CD14-positive monocyte (primary cell): ENCODE results near the gene SPRR5. TPM values are rescaled to one million over a fixed set of nuclear protein-coding genes. Genes with fewer than 3 reads are reported as not detected.

Experiments
- DNase-seq, 3 donors: peaks; one replicate each; pipeline ENCODE4 v3.0.0-alpha.2; 2011 to 2022
- H2AFZ ChIP-seq: 2 replicates; pipeline ENCODE4 v1.6.0; 2012; ENCODE audit warnings: mild to moderate bottlenecking, low read depth, low read length, inconsistent platforms; ENCODE audit not compliant: insufficient read depth, poor library complexity, severe bottlenecking
- H3K27ac ChIP-seq, 2 donors: 1 replicate in 1 of 2; 2 replicates in 1 of 2; pipeline ENCODE4 v1.5.1; 2012 to 2013; ENCODE audit warnings: low read length in 2 of 2, control low read depth in 1 of 2, inconsistent platforms in 1 of 2, low read depth in 1 of 2, mild to moderate bottlenecking in 1 of 2
- H3K27me3 ChIP-seq, 2 donors: one replicate each; pipeline versions ENCODE4 v1.6.0 to v1.6.1; 2011 to 2013; ENCODE audit warnings: low read length in 2 of 2; ENCODE audit not compliant: control insufficient read depth in 2 of 2, insufficient read depth in 2 of 2
- H3K36me3 ChIP-seq, 2 donors: replicated peaks in 1 of 2; 1 replicate in 1 of 2; 2 replicates in 1 of 2; pipeline versions ENCODE4 v1.5.1 to v1.6.1; 2012 to 2013; ENCODE audit warnings: low read length in 2 of 2, control low read depth in 1 of 2, inconsistent platforms in 1 of 2, mild to moderate bottlenecking in 1 of 2; ENCODE audit not compliant: insufficient read depth in 2 of 2, control insufficient read depth in 1 of 2
- H3K4me1 ChIP-seq, 2 donors: 1 replicate in 1 of 2; 2 replicates in 1 of 2; pipeline versions ENCODE4 v1.5.1 to v1.6.1; 2012 to 2013; ENCODE audit warnings: low read length in 2 of 2, control low read depth in 1 of 2, inconsistent platforms in 1 of 2, mild to moderate bottlenecking in 1 of 2, moderate library complexity in 1 of 2; ENCODE audit not compliant: insufficient read depth in 2 of 2, control insufficient read depth in 1 of 2
- H3K4me2 ChIP-seq: replicated peaks from 2 replicates; pipeline ENCODE3; 2012; ENCODE audit warnings: low read length, moderate library complexity, mild to moderate bottlenecking; ENCODE audit not compliant: poor library complexity, severe bottlenecking; ENCODE audit errors: extremely low read depth
- H3K4me3 ChIP-seq, 3 experiments: fragments of 200-600 bp in 1 of 3; sonication (generic) in 1 of 3; replicated peaks in 1 of 3; 1 replicate in 2 of 3; 2 replicates in 1 of 3; pipeline ENCODE4 v1.5.1; 2011 to 2013; ENCODE audit warnings: low read length in 3 of 3, mild to moderate bottlenecking in 3 of 3, control low read depth in 2 of 3, low read depth in 2 of 3, inconsistent platforms in 1 of 3, moderate library complexity in 1 of 3
- H3K79me2 ChIP-seq: 2 replicates; pipeline ENCODE4 v1.6.0; 2012; ENCODE audit warnings: mild to moderate bottlenecking, control low read depth, inconsistent platforms, low read length, moderate library complexity; ENCODE audit not compliant: insufficient read depth
- H3K9ac ChIP-seq: 2 replicates; pipeline ENCODE4 v1.6.0; 2017; ENCODE audit warnings: low read length, mild to moderate bottlenecking; ENCODE audit not compliant: insufficient read depth, poor library complexity, severe bottlenecking
- H3K9me3 ChIP-seq, 2 donors: replicated peaks in 1 of 2; 1 replicate in 1 of 2; 2 replicates in 1 of 2; pipeline versions ENCODE4 v1.5.1 to v1.6.1; 2012 to 2013; ENCODE audit warnings: low read length in 2 of 2, control low read depth in 1 of 2; ENCODE audit not compliant: control insufficient read depth in 1 of 2, insufficient read depth in 1 of 2
- H4K20me1 ChIP-seq: 2 replicates; pipeline ENCODE4 v1.6.0; 2012; ENCODE audit warnings: mild to moderate bottlenecking, low read length, control low read depth, moderate library complexity; ENCODE audit not compliant: insufficient read depth
- H3K27ac Mint-ChIP-seq, 7 donors: one replicate each; pipeline ENCODE4 v1.8.0; 2020; ENCODE audit warnings: mild to moderate bottlenecking in 7 of 7, mixed read lengths in 7 of 7, moderate library complexity in 6 of 7, inconsistent platforms in 2 of 7
- H3K27me3 Mint-ChIP-seq, 3 donors: one replicate each; pipeline ENCODE4 v1.8.0; 2021 to 2022; ENCODE audit warnings: low read depth in 3 of 3, mild to moderate bottlenecking in 3 of 3, mixed read lengths in 3 of 3, moderate library complexity in 3 of 3, inconsistent platforms in 1 of 3
- H3K36me3 Mint-ChIP-seq, 2 donors: one replicate each; pipeline ENCODE4 v1.8.0; 2020; ENCODE audit warnings: mixed read lengths in 2 of 2, inconsistent platforms in 1 of 2, mild to moderate bottlenecking in 1 of 2
- H3K4me1 Mint-ChIP-seq: one replicate; pipeline ENCODE4 v1.8.0; 2020; ENCODE audit warnings: mild to moderate bottlenecking, mixed read lengths
- H3K4me3 Mint-ChIP-seq, 2 donors: one replicate each; pipeline ENCODE4 v1.8.0; 2020; ENCODE audit warnings: mild to moderate bottlenecking in 2 of 2, mixed read lengths in 2 of 2, moderate library complexity in 1 of 2
- H3K9me3 Mint-ChIP-seq, 7 donors: one replicate each; pipeline ENCODE4 v1.8.0; 2020 to 2022; ENCODE audit warnings: mixed read lengths in 7 of 7, mild to moderate bottlenecking in 6 of 7, moderate library complexity in 6 of 7, inconsistent platforms in 2 of 7
- WGBS: methylation state at CpG from one replicate; pipeline ENCODE4 v1.1.5; 2013; ENCODE audit warnings: missing lambda C conversion rate; ENCODE audit not compliant: insufficient coverage; 5-methylcytosine and 5-hydroxymethylcytosine counted together
- intact Hi-C, 2 donors: fragments of 100-400 bp; cut with micrococcal nuclease; formaldehyde crosslinking; loops; one replicate each; pipeline versions ENCODE4 v1.15.0 to v1.15.1; 2023
- polyA minus RNA-seq: library from RNA; depleted of rRNA, polyadenylated mRNA; stranded (reverse); fragments of >200 nt; gene quantifications from 2 replicates; pipeline ENCODE4 v1.2.3, GENCODE V29; 2012
- polyA plus RNA-seq, 3 donors: library from polyadenylated mRNA; depleted of rRNA in 1 of 3; unstranded in 2 of 3; stranded (reverse) in 1 of 3; fragments of 300-500 nt in 2 of 3; fragments of >200 nt in 1 of 3; fragmentation: Illumina TruSeq in 2 of 3; gene quantifications; 1 replicate in 2 of 3; 2 replicates in 1 of 3; pipeline ENCODE4 v1.2.3, GENCODE V29; 2012 to 2021
- total RNA-seq, 12 experiments: library from RNA in 1 of 12; stranded (reverse) in 1 of 12; fragments of 120-200 nt in 1 of 12; gene quantifications; one replicate each; pipeline ENCODE4 v1.2.4 and lab custom pipeline; 2013 to 2026; ENCODE audit warnings: mixed read lengths in 6 of 12, inconsistent platforms in 1 of 12
- TF ChIP-seq, protein P1 (sequence below): fragments of 200-600 bp; IDR thresholded peaks from one replicate; pipeline ENCODE4 v1.8.0; 2022; ENCODE audit warnings: antibody characterized with exemption, mild to moderate bottlenecking

SPRR5 gene, protein sequence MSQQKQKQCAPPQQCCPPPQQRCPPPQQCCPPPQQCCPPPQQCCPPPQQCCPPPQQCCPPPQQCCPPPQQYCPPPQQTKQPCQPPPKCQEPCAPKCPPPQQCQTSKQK
- not detected for total RNA-seq (2013)
- polyA plus RNA-seq (not detected), polyA minus RNA-seq (not detected in 2 replicates), total RNA-seq (lab: John Stamatoyannopoulos, UW) (0 to 0.15 (median 0) reads per million in 11 experiments)

DNA sequence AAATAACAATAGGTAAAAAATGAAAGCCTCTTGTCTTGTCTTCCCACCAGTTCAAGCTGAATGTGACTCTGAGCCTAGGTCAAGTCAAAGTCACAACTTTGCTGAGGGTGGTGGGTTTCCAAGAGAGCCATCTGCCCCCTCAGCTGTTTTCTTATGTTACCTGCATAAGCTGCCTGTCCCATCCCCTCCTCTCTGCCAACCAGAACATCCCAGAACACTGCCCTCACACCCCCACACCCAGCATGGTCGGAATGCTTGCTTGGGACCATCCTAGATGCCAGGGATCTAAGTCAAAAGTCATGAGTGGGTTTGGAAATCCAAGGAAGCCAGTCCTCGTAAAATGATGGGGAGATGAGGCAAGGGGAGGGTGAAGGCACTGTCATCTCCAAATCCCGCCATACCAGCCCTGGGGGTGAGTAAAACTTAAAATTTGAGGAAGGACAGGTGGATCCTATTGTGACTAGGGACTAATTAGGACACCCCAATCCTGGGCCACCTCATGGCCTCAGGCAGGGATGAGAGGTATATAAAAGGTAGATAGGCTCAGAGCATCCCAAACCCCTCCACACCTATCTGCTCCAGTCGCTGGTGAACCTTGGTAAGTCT lies at the start of gene SPRR5:
Gene SPRR5 (plus strand): TSS at position 556 of the 606 bp plus-strand sequence. CDS start 1,349 bp downstream, outside the sequence.
- Histone ChIP-seq H3K27ac (no peak within 1 kb of the TSS), H4K20me1 (no peaks in the 10 kb centered on the region), H3K4me3 (no peak within 1 kb of the TSS), H3K27me3 (peaks cover 0 to 2% of the 10 kb centered on the region in 2 donors), H3K9ac (no peak within 1 kb of the TSS), H3K79me2 (no peaks in the 10 kb centered on the region), H3K9me3 (no peaks in the 10 kb centered on the region), H3K4me1 (no peaks in the 10 kb centered on the region), H3K4me2 (no peak within 1 kb of the TSS), H3K36me3 (no peaks in the 10 kb centered on the region), H2AFZ (no peak within 1 kb of the TSS)
- 100% methylated on average over 1 of the region's 4 CpGs for WGBS
- H3K27ac Mint-ChIP-seq = peak within 1 kb of the TSS in 1 of 7 donors; percentile 13
- H3K4me3 Mint-ChIP-seq = no peak within 1 kb of the TSS
- no peak for DNase-seq
- H3K27me3 Mint-ChIP-seq = peaks cover 2 to 4% (median 3%) of the 10 kb centered on the region in 3 donors
- no peaks in the 10 kb centered on the region for H3K4me1 Mint-ChIP-seq
- TF ChIP-seq, protein P1, sequence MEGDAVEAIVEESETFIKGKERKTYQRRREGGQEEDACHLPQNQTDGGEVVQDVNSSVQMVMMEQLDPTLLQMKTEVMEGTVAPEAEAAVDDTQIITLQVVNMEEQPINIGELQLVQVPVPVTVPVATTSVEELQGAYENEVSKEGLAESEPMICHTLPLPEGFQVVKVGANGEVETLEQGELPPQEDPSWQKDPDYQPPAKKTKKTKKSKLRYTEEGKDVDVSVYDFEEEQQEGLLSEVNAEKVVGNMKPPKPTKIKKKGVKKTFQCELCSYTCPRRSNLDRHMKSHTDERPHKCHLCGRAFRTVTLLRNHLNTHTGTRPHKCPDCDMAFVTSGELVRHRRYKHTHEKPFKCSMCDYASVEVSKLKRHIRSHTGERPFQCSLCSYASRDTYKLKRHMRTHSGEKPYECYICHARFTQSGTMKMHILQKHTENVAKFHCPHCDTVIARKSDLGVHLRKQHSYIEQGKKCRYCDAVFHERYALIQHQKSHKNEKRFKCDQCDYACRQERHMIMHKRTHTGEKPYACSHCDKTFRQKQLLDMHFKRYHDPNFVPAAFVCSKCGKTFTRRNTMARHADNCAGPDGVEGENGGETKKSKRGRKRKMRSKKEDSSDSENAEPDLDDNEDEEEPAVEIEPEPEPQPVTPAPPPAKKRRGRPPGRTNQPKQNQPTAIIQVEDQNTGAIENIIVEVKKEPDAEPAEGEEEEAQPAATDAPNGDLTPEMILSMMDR = no peak
- intact Hi-C loops = no loop called here
- no peaks in the 10 kb centered on the region for H3K36me3 Mint-ChIP-seq
- peaks cover 0 to 4% (median 0%) of the 10 kb centered on the region in 7 donors for H3K9me3 Mint-ChIP-seq

DNA sequence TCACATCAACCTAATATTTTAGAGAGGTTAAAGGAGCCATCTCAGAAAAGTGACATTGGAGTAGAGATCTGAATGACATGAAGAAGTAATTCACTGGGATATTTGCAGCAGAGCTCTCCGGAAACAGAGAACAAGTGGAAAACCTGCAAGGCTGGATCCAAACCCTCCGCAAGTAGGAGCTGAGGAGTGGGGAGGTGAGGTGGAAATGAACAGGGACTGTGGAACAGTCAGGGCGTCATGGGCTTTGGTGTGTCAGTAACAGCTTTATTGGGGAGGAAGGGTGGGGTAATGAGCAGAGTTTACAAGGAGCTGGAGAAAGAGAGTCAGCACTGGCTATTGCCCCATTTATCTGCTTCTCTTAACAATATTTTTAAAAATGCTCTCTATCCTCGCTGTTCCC lies 48.0 kb upstream of the SPRR5 start:
- H3K4me3 ChIP-seq = no peak overlapping the region
- H3K9me3 Mint-ChIP-seq = peaks cover 0 to 3% (median 0%) of the 10 kb centered on the region in 7 donors
- H3K36me3 Mint-ChIP-seq = no peaks in the 10 kb centered on the region
- no peak overlapping the region for H2AFZ ChIP-seq
- H4K20me1 ChIP-seq = no peaks in the 10 kb centered on the region
- H3K4me1 Mint-ChIP-seq = no peaks in the 10 kb centered on the region
- H3K4me3 Mint-ChIP-seq = no peak overlapping the region
- H3K27ac ChIP-seq = no peak overlapping the region
- H3K79me2 ChIP-seq = no peaks in the 10 kb centered on the region
- no peaks in the 10 kb centered on the region for H3K9me3 ChIP-seq
- no peaks in the 10 kb centered on the region for H3K36me3 ChIP-seq
- peak overlapping the region in 1 of 7 donors; percentile 73 for H3K27ac Mint-ChIP-seq
- TF ChIP-seq, protein P1 = no peak
- WGBS = 86% methylated on average over 3 of the region's 4 CpGs
- no peak overlapping the region for H3K9ac ChIP-seq
- no peaks in the 10 kb centered on the region for H3K4me1 ChIP-seq
- H3K27me3 ChIP-seq = peaks cover 3% of the 10 kb centered on the region in 2 donors
- intact Hi-C loops = no loop called here
- peaks cover 10 to 24% (median 10%) of the 10 kb centered on the region in 3 donors for H3K27me3 Mint-ChIP-seq
- no peak for DNase-seq
- no peak overlapping the region for H3K4me2 ChIP-seq
